ENCODE results near the gene IGSF9B. TPM values are rescaled to one million over a fixed set of nuclear protein-coding genes. Genes with fewer than 3 reads are reported as not detected.

The IGSF9B gene
- total and polyA plus RNA-seq, 10 of the 15 experiments (the other 5 are each of a cell fraction or from before 2014, with no cell fraction given), result 0.03 to 3.7 (median 0.20) TPM; not detected in 2

GRCh38 chr11:133995066-133995465 lies 38.3 kb upstream of the IGSF9B start:
- H2AFZ ChIP-seq (ENCODE audit: control insufficient read depth, low read depth, low read length), result no peak overlapping the region
- POLR2A ChIA-PET, result no interaction called here
- in situ Hi-C loops (cut with MboI) (no loop called here), intact Hi-C loops (cut with micrococcal nuclease; ENCODE audit: unreplicated experiment) (no loop called here)
- no peak overlapping the region for H3K4me3 ChIP-seq
- FAIRE-seq (no peak), ATAC-seq (peak; percentile 51), DNase-seq (ENCODE audit: low read depth, low spot score) (no peak)
- BruUV-seq (replicated peaks), result no TSS peak
- H3K27me3 ChIP-seq (replicated peaks in 1 of 2; ENCODE audit: control insufficient read depth in 2 of 2, insufficient read depth in 2 of 2, low read length in 1 of 2), result peaks cover 0 to 1% of the 10 kb centered on the region in 2 experiments; a peak in 1 of 4 replicates
- no peak overlapping the region for H3K4me2 ChIP-seq (ENCODE audit: control insufficient read depth, insufficient read depth)
- no peaks in the 10 kb centered on the region for H4K20me1 ChIP-seq (ENCODE audit: control insufficient read depth, insufficient read depth)
- H3K4me1 ChIP-seq (ENCODE audit: control insufficient read depth, insufficient read depth, low read length), result no peaks in the 10 kb centered on the region
- CTCF ChIA-PET, result no interaction called here
- 33% methylated on average over 8 of the region's 8 CpGs for WGBS (ENCODE audit: insufficient coverage, insufficient replicate concordance, low lambda C conversion rate, missing lambda C conversion rate)
- SMC1A ChIA-PET (ENCODE audit: uncharacterized antibody, unreplicated experiment), result no interaction called here
- peak; percentile 76 to 80 for TF ChIP-seq BHLHE40 (IDR thresholded peaks at IDR 0.05; ENCODE audit: borderline replicate concordance in 1 of 2, low read depth in 2 of 2, low read length in 1 of 2)
- TF ChIP-seq RUNX3 (IDR thresholded peaks at IDR 0.05; ENCODE audit: low read length), result peak; percentile 20; the same call in 1 of the 2 replicates
- no peak for TF ChIP-seq POLR2AphosphoS2 (IDR thresholded peaks at IDR 0.05; ENCODE audit: low read depth, low read length)
- TF ChIP-seq IRF5 (IDR thresholded peaks at IDR 0.05; ENCODE audit: borderline replicate concordance), result no peak
- TF ChIP-seq RAD51 (IDR thresholded peaks at IDR 0.05), result peak; percentile 31; the same call in 1 of the 2 replicates
- H3K27ac ChIP-seq (ENCODE audit: control insufficient read depth, insufficient read depth), result no peak overlapping the region
- no peaks in the 10 kb centered on the region for H3K79me2 ChIP-seq (ENCODE audit: control insufficient read depth, insufficient read depth, low read length)
- H3K9ac ChIP-seq (ENCODE audit: control insufficient read depth, insufficient read depth, low read length), result no peak overlapping the region
- RAD21 ChIA-PET (ENCODE audit: unreplicated experiment), result no interaction called here
- no peaks in the 10 kb centered on the region for H3K9me3 ChIP-seq (replicated peaks; ENCODE audit: control insufficient read depth, insufficient read depth, low read length)
- no peaks in the 10 kb centered on the region for H3K36me3 ChIP-seq (ENCODE audit: control insufficient read depth in 2 of 2, insufficient read depth in 2 of 2, low read length in 1 of 2)

- Histone ChIP-seq H3K27ac (ENCODE audit: control insufficient read depth, insufficient read depth) (no peak overlapping the region), H3K4me1 (ENCODE audit: control insufficient read depth, insufficient read depth, low read length) (no peaks in the 10 kb centered on the region), H3K9ac (ENCODE audit: control insufficient read depth, insufficient read depth, low read length) (no peak overlapping the region), H3K27me3 (replicated peaks in 1 of 2; ENCODE audit: control insufficient read depth in 2 of 2, insufficient read depth in 2 of 2, low read length in 1 of 2) (peaks cover 0 to 1% of the 10 kb centered on the region in 2 experiments; a peak in 1 of 4 replicates), H3K4me3 (no peak overlapping the region), H3K4me2 (ENCODE audit: control insufficient read depth, insufficient read depth) (no peak overlapping the region), H3K79me2 (ENCODE audit: control insufficient read depth, insufficient read depth, low read length) (no peaks in the 10 kb centered on the region), H3K9me3 (replicated peaks; ENCODE audit: control insufficient read depth, insufficient read depth, low read length) (no peaks in the 10 kb centered on the region), H3K36me3 (ENCODE audit: control insufficient read depth in 2 of 2, insufficient read depth in 2 of 2, low read length in 1 of 2) (no peaks in the 10 kb centered on the region), H4K20me1 (ENCODE audit: control insufficient read depth, insufficient read depth) (no peaks in the 10 kb centered on the region), H2AFZ (ENCODE audit: control insufficient read depth, low read depth, low read length) (no peak overlapping the region)
- in situ Hi-C loops (cut with MboI) (no loop called here), intact Hi-C loops (cut with micrococcal nuclease; ENCODE audit: unreplicated experiment) (no loop called here)
- no peak for FAIRE-seq
- TF ChIP-seq SPI1 (IDR thresholded peaks at IDR 0.05; ENCODE audit: borderline replicate concordance, insufficient read depth, low read depth, low read length), result no peak
- TF ChIP-seq REST (IDR thresholded peaks at IDR 0.05; ENCODE audit: low read depth, low read length), result no peak
- no peak for TF ChIP-seq POU2F2 (IDR thresholded peaks at IDR 0.05; ENCODE audit: borderline replicate concordance, low read depth, low read length)
- BruUV-seq (replicated peaks), result no TSS peak
- RAD21 ChIA-PET (ENCODE audit: unreplicated experiment), result no interaction called here
- SMC1A ChIA-PET (ENCODE audit: uncharacterized antibody, unreplicated experiment), result no interaction called here
- CTCF ChIA-PET, result no interaction called here
- POLR2A ChIA-PET, result no interaction called here
- DNase-seq (ENCODE audit: low read depth, low spot score), result no peak
- whole genome bisulfite sequencing (ENCODE audit: insufficient coverage, insufficient replicate concordance, low lambda C conversion rate, missing lambda C conversion rate), result 69% methylated on average over 12 of the region's 13 CpGs
- ATAC-seq, result no peak
Observed at GRCh38 chr11:133993921-133994320, 37.2 kb upstream of the IGSF9B start.
